SK-N-MC (cell line): ENCODE data around the gene NEGR1.

Experiments
- DNase-seq: peaks from one replicate; pipeline ENCODE4 v3.0.0-alpha.2; 2011; ENCODE audit warnings: low read depth, low spot score
- H3K27ac ChIP-seq: fragments of 200-600 bp; sonication (generic); 2 replicates; pipeline ENCODE4 v1.5.1; 2016; ENCODE audit warnings: mixed run types
- H3K36me3 ChIP-seq: fragments of 200-600 bp; sonication (generic); 2 replicates; pipeline ENCODE4 v1.6.1; 2017; ENCODE audit warnings: antibody characterized with exemption, low read length, mixed read lengths; ENCODE audit not compliant: insufficient read depth
- H3K4me3 ChIP-seq: fragments of 200-600 bp; sonication (generic); 2 replicates; pipeline ENCODE4 v1.5.1; 2016
- H3K9ac ChIP-seq: fragments of 200-600 bp; sonication (generic); 2 replicates; pipeline ENCODE4 v1.8.0; 2017; ENCODE audit warnings: mixed run types, mixed read lengths; ENCODE audit not compliant: insufficient read length
- H3K9me3 ChIP-seq: fragments of 200-600 bp; sonication (generic); 2 replicates; pipeline ENCODE4 v1.6.1; 2017; ENCODE audit warnings: low read depth, mild to moderate bottlenecking, antibody characterized with exemption, low read length, moderate library complexity, mixed read lengths
- EZH2 ChIP-seq: fragments of 200-600 bp; sonication (generic); IDR thresholded peaks from one replicate; pipeline ENCODE4 v1.6.1; 2017; ENCODE audit warnings: antibody characterized with exemption
- FOXP2 ChIP-seq: optimal IDR thresholded peaks from 2 replicates; pipeline ENCODE3; 2011; ENCODE audit warnings: mild to moderate bottlenecking, moderate library complexity; ENCODE audit not compliant: insufficient read depth; ENCODE audit errors: extremely low read length, control extremely low read depth
- POLR2AphosphoS5 ChIP-seq: IDR thresholded peaks from 2 replicates; pipeline ENCODE4 v1.6.1; 2012; ENCODE audit warnings: mild to moderate bottlenecking, low read depth, low read length, borderline replicate concordance

Gene NEGR1

DNA sequence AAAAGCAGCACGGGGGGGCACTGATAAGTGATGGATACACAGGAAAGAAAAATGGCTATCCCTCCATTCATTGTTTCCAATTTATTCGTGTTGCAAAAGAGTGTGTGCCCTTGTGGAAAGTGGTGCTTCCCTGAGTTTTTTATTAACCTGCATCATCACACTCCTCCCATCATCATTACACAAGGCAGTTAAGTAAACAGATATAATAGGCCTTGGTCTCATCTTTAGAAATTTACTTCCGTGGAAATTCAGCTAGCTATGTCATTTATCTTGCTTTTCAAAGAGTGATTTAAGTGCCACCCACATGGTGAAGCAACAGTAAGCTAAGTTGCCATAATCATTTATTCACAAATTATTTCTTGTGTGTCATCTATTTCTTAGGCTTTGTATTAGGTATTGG is 473.3 kb downstream of the NEGR1 start:
- no peak overlapping the region for H3K27ac ChIP-seq
- H3K4me3 ChIP-seq, result no peak overlapping the region
- H3K9me3 ChIP-seq, result no peaks in the 10 kb centered on the region
- no peak for DNase-seq
- no peak overlapping the region for H3K9ac ChIP-seq
- no peaks in the 10 kb centered on the region for H3K36me3 ChIP-seq
- TF ChIP-seq EZH2 (no peak), POLR2AphosphoS5 (no peak), FOXP2 (no peak)

DNA sequence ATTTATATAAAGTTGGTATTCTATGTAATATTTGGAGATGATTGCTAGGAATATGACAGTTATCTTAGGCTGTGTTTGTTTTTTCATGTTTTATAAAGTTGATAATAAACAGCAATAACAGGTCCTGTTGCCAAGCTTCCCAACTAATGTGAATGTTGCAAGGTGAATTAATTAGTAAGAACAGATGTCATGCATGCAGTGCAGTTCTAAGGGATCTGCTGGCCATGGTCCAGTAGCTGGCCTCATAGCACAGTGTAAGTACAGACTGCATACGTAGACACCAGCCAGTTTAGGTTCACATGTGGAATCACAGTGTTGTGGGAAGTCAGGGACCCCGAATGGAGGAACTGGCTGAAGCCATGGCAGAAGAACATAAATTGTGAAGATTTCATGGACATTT is 478.2 kb downstream of the NEGR1 start:
- TF ChIP-seq FOXP2 (no peak), EZH2 (no peak), POLR2AphosphoS5 (no peak)
- H3K36me3 ChIP-seq, result no peaks in the 10 kb centered on the region
- H3K9ac ChIP-seq, result no peak overlapping the region
- no peak overlapping the region for H3K4me3 ChIP-seq
- no peak overlapping the region for H3K27ac ChIP-seq
- no peaks in the 10 kb centered on the region for H3K9me3 ChIP-seq
- DNase-seq, result no peak

- no peak for DNase-seq
- Histone ChIP-seq H3K4me3 (no peak overlapping the region), H3K9me3 (no peaks in the 10 kb centered on the region), H3K36me3 (no peaks in the 10 kb centered on the region), H3K27ac (no peak overlapping the region), H3K9ac (no peak overlapping the region)
- no peak for TF ChIP-seq EZH2
- TF ChIP-seq POLR2AphosphoS5, result no peak
- TF ChIP-seq FOXP2, result no peak
Observed at GRCh38 chr1:71796006-71796405, 486.3 kb downstream of the NEGR1 start.

DNA sequence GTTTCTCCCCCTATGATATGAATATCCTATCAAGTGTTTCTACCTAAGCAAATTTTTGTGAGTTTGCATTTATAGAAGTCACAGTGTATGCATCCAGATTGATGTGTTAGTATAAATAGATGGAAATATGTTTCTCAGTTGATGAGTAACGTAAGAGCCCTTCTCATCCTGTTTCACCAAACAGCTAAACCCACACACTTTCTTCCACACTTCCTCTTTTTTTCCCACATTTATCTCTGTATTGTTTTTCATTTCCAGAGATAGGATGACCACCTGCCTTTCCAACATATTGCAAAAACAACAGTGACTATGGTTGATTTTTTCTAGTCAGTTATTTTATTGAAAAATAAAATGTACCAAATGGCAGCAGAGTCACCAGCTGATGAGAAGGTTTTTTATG is 490.1 kb downstream of the NEGR1 start:
- no peak overlapping the region for H3K9ac ChIP-seq
- no peak overlapping the region for H3K4me3 ChIP-seq
- no peak for TF ChIP-seq FOXP2
- DNase-seq, result no peak
- H3K9me3 ChIP-seq, result no peaks in the 10 kb centered on the region
- no peaks in the 10 kb centered on the region for H3K36me3 ChIP-seq
- no peak overlapping the region for H3K27ac ChIP-seq

DNA sequence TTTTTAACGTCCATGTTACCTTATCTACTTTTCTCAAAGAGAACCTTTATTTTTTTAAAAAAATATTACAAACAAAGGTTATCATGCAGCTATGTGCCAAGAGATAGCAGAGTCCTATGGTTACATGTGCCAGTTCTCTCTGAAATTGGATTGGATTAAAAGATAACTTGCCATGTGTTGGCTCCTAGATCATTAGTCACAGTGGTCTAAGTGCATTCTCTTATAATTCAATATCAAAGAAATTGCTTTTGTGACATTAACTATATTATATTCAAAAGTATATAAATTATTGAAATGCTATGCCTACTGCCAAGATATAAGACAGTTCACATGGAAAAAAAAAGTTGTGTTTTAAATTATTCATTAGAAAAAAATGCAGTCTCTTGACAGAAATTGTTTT is 494.2 kb downstream of the NEGR1 start:
- Histone ChIP-seq H3K4me3 (no peak overlapping the region), H3K9me3 (no peaks in the 10 kb centered on the region), H3K36me3 (no peaks in the 10 kb centered on the region), H3K9ac (no peak overlapping the region), H3K27ac (no peak overlapping the region)
- no peak for DNase-seq
- no peak for TF ChIP-seq POLR2AphosphoS5
- no peak for TF ChIP-seq EZH2
- TF ChIP-seq FOXP2, result no peak

DNA sequence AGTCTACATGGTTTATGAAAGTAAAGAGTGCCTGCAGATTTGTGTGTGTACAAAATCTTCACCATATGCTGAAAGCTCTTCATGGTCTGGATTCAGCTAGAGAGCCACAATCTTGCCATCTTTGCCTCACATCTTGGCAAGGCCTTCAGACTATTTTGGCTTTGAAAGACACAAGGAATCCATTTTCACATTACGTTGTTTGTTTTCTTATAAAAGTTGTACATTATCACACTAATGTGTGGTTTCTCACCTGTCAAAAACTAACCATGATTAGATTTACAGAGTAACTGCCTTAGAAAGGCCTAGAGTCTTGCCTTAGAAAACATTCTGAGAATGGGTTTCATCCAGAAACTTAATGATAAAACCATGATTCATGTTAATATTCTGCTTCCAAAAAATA is 494.6 kb downstream of the NEGR1 start:
- no peak for DNase-seq

DNA sequence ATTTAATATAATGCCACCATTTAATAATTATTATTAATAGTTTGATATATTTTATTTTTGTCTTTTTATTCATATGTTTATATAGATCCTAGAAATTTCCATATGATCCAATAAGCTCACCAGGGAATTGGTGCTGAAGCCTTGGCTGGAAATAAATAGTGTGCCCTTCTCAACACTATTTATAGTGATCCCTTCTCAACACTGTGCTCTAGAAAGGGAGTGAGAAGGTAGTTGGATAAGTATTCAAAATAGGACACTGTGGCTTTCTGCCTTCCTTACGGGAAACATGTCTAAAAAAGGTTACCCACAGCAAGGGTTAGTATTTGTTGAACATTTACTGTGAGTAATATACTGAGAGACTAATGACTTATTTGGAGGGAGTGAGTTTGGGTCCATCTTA is 496.1 kb downstream of the NEGR1 start:
- DNase-seq, result no peak
- TF ChIP-seq POLR2AphosphoS5 (no peak), FOXP2 (no peak), EZH2 (no peak)
- no peak overlapping the region for H3K27ac ChIP-seq

More for the DNA sequence above, 494.6 kb downstream of the NEGR1 start:
- Histone ChIP-seq H3K9ac (no peak overlapping the region), H3K4me3 (no peak overlapping the region), H3K27ac (no peak overlapping the region), H3K36me3 (no peaks in the 10 kb centered on the region), H3K9me3 (no peaks in the 10 kb centered on the region)
- TF ChIP-seq EZH2 (no peak), POLR2AphosphoS5 (no peak), FOXP2 (no peak)

GRCh38 chr1:71785450-71785849 is 496.9 kb downstream of the NEGR1 start:
- TF ChIP-seq POLR2AphosphoS5, result no peak
- TF ChIP-seq FOXP2, result no peak
- TF ChIP-seq EZH2, result no peak
- no peak for DNase-seq
- Histone ChIP-seq H3K36me3 (no peaks in the 10 kb centered on the region), H3K9ac (no peak overlapping the region), H3K4me3 (no peak overlapping the region), H3K9me3 (no peaks in the 10 kb centered on the region), H3K27ac (no peak overlapping the region)

More for the DNA sequence above, 496.1 kb downstream of the NEGR1 start:
- H3K9me3 ChIP-seq, result no peaks in the 10 kb centered on the region
- H3K9ac ChIP-seq, result no peak overlapping the region
- no peaks in the 10 kb centered on the region for H3K36me3 ChIP-seq
- H3K4me3 ChIP-seq, result no peak overlapping the region

GRCh38 chr1:71785000-71785399 is 497.3 kb downstream of the NEGR1 start:
- no peaks in the 10 kb centered on the region for H3K36me3 ChIP-seq
- no peak overlapping the region for H3K4me3 ChIP-seq
- no peak overlapping the region for H3K9ac ChIP-seq
- no peak for TF ChIP-seq EZH2
- TF ChIP-seq POLR2AphosphoS5, result no peak
- TF ChIP-seq FOXP2, result no peak
- H3K9me3 ChIP-seq, result no peaks in the 10 kb centered on the region
- H3K27ac ChIP-seq, result no peak overlapping the region
- no peak for DNase-seq
